ENCODE data around the gene HDAC6.
A peak's percentile ranks its signal among the peaks of the same experiment; 100 is the strongest.
"Not testable (repeated sequence)": the region's sequence is repeated elsewhere in the genome, so short reads cannot be mapped to it uniquely, and the experiment has no call there.

Gene HDAC6

GRCh38 chrX:48826876-48827653, 25.2 kb downstream of the HDAC6 start:
- DNase-seq: no peak

GRCh38 chrX:48827654-48827968, 25.7 kb downstream of the HDAC6 start:
- no peak for DNase-seq

- DNase-seq: no peak
These were observed 27.3 kb downstream of the HDAC6 start for GRCh38 chrX:48829016-48829735.

GRCh38 chrX:48831136-48831908, 29.5 kb downstream of the HDAC6 start:
- no peak for DNase-seq

GRCh38 chrX:48831909-48832291, 30.0 kb downstream of the HDAC6 start:
- no peak for DNase-seq

GRCh38 chrX:48833542-48834138, 31.8 kb downstream of the HDAC6 start:
- peak in 1 of 2 experiments; percentile 19 for DNase-seq

- DNase-seq: no peak
These were observed 32.5 kb downstream of the HDAC6 start for GRCh38 chrX:48834383-48834709.

GRCh38 chrX:48835524-48836329, 33.9 kb downstream of the HDAC6 start, which contains the start of gene PCSK1N:
PCSK1N (minus strand) TSS chrX:48835610; CDS start chrX:48835532, 78 bp downstream.
- DNase-seq: peak; percentile 53 to 71

GRCh38 chrX:48839686-48840085, 37.8 kb downstream of the HDAC6 start:
- no peak for DNase-seq

GRCh38 chrX:48848847-48849246, 47.0 kb downstream of the HDAC6 start:
- DNase-seq: no peak

GRCh38 chrX:48852857-48853256, 51.0 kb downstream of the HDAC6 start:
- no peak for DNase-seq

- not testable (repeated sequence) for DNase-seq
These were observed 51.6 kb downstream of the HDAC6 start for GRCh38 chrX:48853494-48853893.

- not testable (repeated sequence) for DNase-seq
These were observed 52.4 kb downstream of the HDAC6 start for GRCh38 chrX:48854121-48854804.

GRCh38 chrX:48854898-48855297, 53.0 kb downstream of the HDAC6 start:
- DNase-seq: no peak

- DNase-seq: peak in 1 of 2 experiments; percentile 15
These were observed 62.3 kb downstream of the HDAC6 start for GRCh38 chrX:48864210-48864609.

GRCh38 chrX:48872017-48872416, 70.2 kb downstream of the HDAC6 start:
- DNase-seq: not testable (repeated sequence)

Measured in SW 1271 (cell line).